HG02678 (cell line): ENCODE measurements around the gene ANK3.

ENCODE experiments used
- ATAC-seq: cut with Tn5 transposase; IDR thresholded peaks from one replicate; pipeline ENCODE4 v1.9.1; 2021; ENCODE audit warnings: mild to moderate bottlenecking, moderate library complexity; ENCODE audit not compliant: unreplicated experiment

Gene ANK3

GRCh38 chr10:60107308-60107976, 282.2 kb downstream of the ANK3 start:
- no peak for ATAC-seq

GRCh38 chr10:60105295-60105695, 284.4 kb downstream of the ANK3 start:
- no peak for ATAC-seq

- no peak for ATAC-seq
These were observed 287.9 kb downstream of the ANK3 start for GRCh38 chr10:60101821-60102220.

GRCh38 chr10:60099998-60100747, 289.5 kb downstream of the ANK3 start:
- ATAC-seq: peak; percentile 37

- ATAC-seq: no peak
These were observed 290.7 kb downstream of the ANK3 start for GRCh38 chr10:60098677-60099601.

- peak; percentile 86 for ATAC-seq
These were observed 292.7 kb downstream of the ANK3 start for GRCh38 chr10:60096761-60097513.

GRCh38 chr10:60093317-60093716, 296.4 kb downstream of the ANK3 start:
- ATAC-seq: peak; percentile 43

GRCh38 chr10:60086862-60087261, 302.8 kb downstream of the ANK3 start:
- ATAC-seq: peak; percentile 76

GRCh38 chr10:60086421-60086820, 303.3 kb downstream of the ANK3 start:
- ATAC-seq: peak; percentile 7

- ATAC-seq: no peak
These were observed 306.8 kb downstream of the ANK3 start for GRCh38 chr10:60082744-60083344.

GRCh38 chr10:60082341-60082740, 307.3 kb downstream of the ANK3 start:
- no peak for ATAC-seq

- peak; percentile 85 for ATAC-seq
These were observed 315.7 kb downstream of the ANK3 start for GRCh38 chr10:60073781-60074656.

- ATAC-seq: no peak
These were observed 316.3 kb downstream of the ANK3 start for GRCh38 chr10:60073397-60073780.

GRCh38 chr10:60069311-60069710, 320.4 kb downstream of the ANK3 start:
- no peak for ATAC-seq

- no peak for ATAC-seq
These were observed 339.3 kb downstream of the ANK3 start for GRCh38 chr10:60050366-60050765.

GRCh38 chr10:60048091-60048501, 341.6 kb downstream of the ANK3 start:
- no peak for ATAC-seq

GRCh38 chr10:60045571-60045970, 344.1 kb downstream of the ANK3 start:
- no peak for ATAC-seq

GRCh38 chr10:60044971-60045370, 344.7 kb downstream of the ANK3 start:
- no peak for ATAC-seq

- no peak for ATAC-seq
These were observed 345.4 kb downstream of the ANK3 start for GRCh38 chr10:60044242-60044641.
